GM19193 (cell line): ENCODE measurements around the gene BCL3.

Experiments used
- POLR2A ChIP-seq: IDR thresholded peaks from 4 replicates; pipeline ENCODE4 v1.6.1; 2011; ENCODE audit not compliant: insufficient read depth, insufficient read length; ENCODE audit errors: extremely low read depth

BCL3 gene

GRCh38 chr19:44748426-44749254, at the start of gene BCL3:
Gene BCL3, plus strand, starts transcription at chr19:44748708. Its CDS starts 83 bp downstream, at chr19:44748791.
- peak; percentile 60 for TF ChIP-seq POLR2A

GRCh38 chr19:44700547-44700946, 48.0 kb upstream of the BCL3 start:
- TF ChIP-seq POLR2A: no peak

- TF ChIP-seq POLR2A: no peak
These were observed 47.3 kb upstream of the BCL3 start for GRCh38 chr19:44701228-44701627.

- no peak for TF ChIP-seq POLR2A
These were observed 45.8 kb upstream of the BCL3 start for GRCh38 chr19:44702551-44703176.

GRCh38 chr19:44703336-44704078, 45.0 kb upstream of the BCL3 start:
- TF ChIP-seq POLR2A: no peak

- TF ChIP-seq POLR2A: no peak
These were observed 43.5 kb upstream of the BCL3 start for GRCh38 chr19:44704982-44705381.

- TF ChIP-seq POLR2A: no peak
These were observed 43.0 kb upstream of the BCL3 start for GRCh38 chr19:44705502-44706010.

- TF ChIP-seq POLR2A: no peak
These were observed 41.8 kb upstream of the BCL3 start for GRCh38 chr19:44706506-44707236.

GRCh38 chr19:44707794-44708193, 40.7 kb upstream of the BCL3 start:
- no peak for TF ChIP-seq POLR2A

- TF ChIP-seq POLR2A: no peak
These were observed 39.6 kb upstream of the BCL3 start for GRCh38 chr19:44708940-44709339.

- TF ChIP-seq POLR2A: no peak
These were observed 38.0 kb upstream of the BCL3 start for GRCh38 chr19:44710483-44710882.

GRCh38 chr19:44712864-44713515, 35.5 kb upstream of the BCL3 start:
- no peak for TF ChIP-seq POLR2A

- no peak for TF ChIP-seq POLR2A
These were observed 33.8 kb upstream of the BCL3 start for GRCh38 chr19:44714597-44715169.

- no peak for TF ChIP-seq POLR2A
These were observed 30.9 kb upstream of the BCL3 start for GRCh38 chr19:44717603-44718002.
